Muscle of leg (tissue), 11 donors: ENCODE data around the gene PLA2G5. TPM values are rescaled to one million over a fixed set of nuclear protein-coding genes. Genes with fewer than 3 reads are reported as not detected.

Experiments used
- DNase-seq: peaks from one replicate; pipeline ENCODE4 v3.0.0; 2013
- H3K27ac ChIP-seq: one replicate; pipeline ENCODE4 v1.5.1; 2013; ENCODE audit warnings: mild to moderate bottlenecking, low read length, control low read depth
- H3K27me3 ChIP-seq: one replicate; pipeline ENCODE4 v1.6.1; 2013; ENCODE audit warnings: low read length; ENCODE audit not compliant: control insufficient read depth, insufficient read depth
- H3K36me3 ChIP-seq: one replicate; pipeline ENCODE4 v1.6.1; 2013; ENCODE audit warnings: low read length; ENCODE audit not compliant: control insufficient read depth, insufficient read depth
- H3K4me1 ChIP-seq: one replicate; pipeline ENCODE4 v1.6.1; 2013; ENCODE audit warnings: low read length; ENCODE audit not compliant: control insufficient read depth, insufficient read depth
- H3K4me3 ChIP-seq: one replicate; pipeline ENCODE4 v1.5.1; 2013; ENCODE audit warnings: low read length, control low read depth
- H3K9me3 ChIP-seq: replicated peaks from 2 replicates; pipeline ENCODE4 v1.6.1; 2013; ENCODE audit warnings: low read depth, low read length; ENCODE audit not compliant: control insufficient read depth
- WGBS: methylation state at CpG from one replicate; pipeline ENCODE4 v1.1.5; 2013; ENCODE audit warnings: missing lambda C conversion rate; ENCODE audit not compliant: insufficient coverage; 5-methylcytosine and 5-hydroxymethylcytosine counted together
- polyA plus RNA-seq, 8 donors: library from polyadenylated mRNA; unstranded; fragments of 120-200 nt; gene quantifications; one replicate each; pipeline versions ENCODE4 v1.2.1 to v1.2.3, GENCODE V29; 2013; ENCODE audit warnings: inconsistent platforms in 1 of 8, low replicate concordance in 1 of 8; ENCODE audit not compliant: insufficient read length in 8 of 8, insufficient read depth in 1 of 8
- total RNA-seq: library from RNA; stranded (reverse); fragments of 120-200 nt; gene quantifications from one replicate; pipeline ENCODE4 v1.2.4, GENCODE V29; 2013

PLA2G5 gene
- total and polyA plus RNA-seq, 9 donors = 0.10 to 0.28 (median 0.26) TPM; not detected in 4

GRCh38 chr1:20061866-20062265 is 8.1 kb upstream of the PLA2G5 start:
- Histone ChIP-seq H3K4me1 (no peaks in the 10 kb centered on the region), H3K36me3 (no peaks in the 10 kb centered on the region), H3K4me3 (no peak overlapping the region), H3K27me3 (no peaks in the 10 kb centered on the region), H3K9me3 (no peaks in the 10 kb centered on the region), H3K27ac (no peak overlapping the region)
- no peak for DNase-seq
- 93% methylated on average over 2 of the region's 4 CpGs for WGBS

GRCh38 chr1:20063861-20064292 is 6.1 kb upstream of the PLA2G5 start:
- Histone ChIP-seq H3K27me3 (no peaks in the 10 kb centered on the region), H3K4me3 (no peak overlapping the region), H3K9me3 (no peaks in the 10 kb centered on the region), H3K4me1 (no peaks in the 10 kb centered on the region), H3K36me3 (no peaks in the 10 kb centered on the region), H3K27ac (no peak overlapping the region)
- no peak for DNase-seq
- 100% methylated on average over 1 of the region's 2 CpGs for WGBS

- H3K4me1 ChIP-seq = peaks cover 8% of the 10 kb centered on the region
Measured at GRCh38 chr1:20068722-20069121, 1.3 kb upstream of the PLA2G5 start.

GRCh38 chr1:20070357-20070756 is 363 bp downstream of the PLA2G5 start:
- H3K4me1 ChIP-seq = peaks cover 8% of the 10 kb centered on the region
- DNase-seq = no peak
- H3K4me3 ChIP-seq = no peak overlapping the region
- peaks cover 3% of the 10 kb centered on the region for H3K27me3 ChIP-seq
- H3K27ac ChIP-seq = no peak overlapping the region
- H3K36me3 ChIP-seq = no peaks in the 10 kb centered on the region
- no peaks in the 10 kb centered on the region for H3K9me3 ChIP-seq
- WGBS = 89% methylated on average over 7 of the region's 10 CpGs

More at GRCh38 chr1:20068722-20069121, 1.3 kb upstream of the PLA2G5 start:
- 100% methylated on average over 2 of the region's 7 CpGs for WGBS
- Histone ChIP-seq H3K9me3 (no peaks in the 10 kb centered on the region), H3K27ac (no peak overlapping the region), H3K27me3 (no peaks in the 10 kb centered on the region), H3K4me3 (no peak overlapping the region), H3K36me3 (no peaks in the 10 kb centered on the region)
- DNase-seq = no peak

- Histone ChIP-seq H3K27ac (no peak overlapping the region), H3K4me3 (no peak overlapping the region), H3K4me1 (peaks cover 8% of the 10 kb centered on the region), H3K36me3 (no peaks in the 10 kb centered on the region), H3K27me3 (peaks cover 3% of the 10 kb centered on the region), H3K9me3 (no peaks in the 10 kb centered on the region)
- 76% methylated on average over 6 of the region's 6 CpGs for WGBS
- DNase-seq = no peak
Measured at GRCh38 chr1:20071416-20071815, 1.4 kb downstream of the PLA2G5 start.

GRCh38 chr1:20072771-20073170 is 2.8 kb downstream of the PLA2G5 start:
- 75% methylated on average over 7 of the region's 7 CpGs for WGBS
- Histone ChIP-seq H3K36me3 (no peaks in the 10 kb centered on the region), H3K27me3 (peaks cover 4% of the 10 kb centered on the region), H3K4me3 (no peak overlapping the region), H3K4me1 (peaks cover 8% of the 10 kb centered on the region), H3K9me3 (no peaks in the 10 kb centered on the region), H3K27ac (no peak overlapping the region)
- DNase-seq = no peak

- Histone ChIP-seq H3K36me3 (no peaks in the 10 kb centered on the region), H3K4me3 (no peak overlapping the region), H3K9me3 (no peaks in the 10 kb centered on the region), H3K27me3 (peaks cover 6% of the 10 kb centered on the region), H3K4me1 (peaks cover 8% of the 10 kb centered on the region), H3K27ac (no peak overlapping the region)
- DNase-seq = no peak
- 100% methylated on average over 1 of the region's 2 CpGs for whole genome bisulfite sequencing
Measured at GRCh38 chr1:20073256-20073655, 3.3 kb downstream of the PLA2G5 start.

GRCh38 chr1:20074055-20074724 is 4.2 kb downstream of the PLA2G5 start:
- H3K4me1 ChIP-seq = peaks cover 8% of the 10 kb centered on the region
- H3K27me3 ChIP-seq = peaks cover 6% of the 10 kb centered on the region
- no peak overlapping the region for H3K27ac ChIP-seq
- 71% methylated on average over 6 of the region's 11 CpGs for WGBS
- no peak for DNase-seq
- H3K4me3 ChIP-seq = no peak overlapping the region
- no peaks in the 10 kb centered on the region for H3K36me3 ChIP-seq
- H3K9me3 ChIP-seq = no peaks in the 10 kb centered on the region

GRCh38 chr1:20074725-20075171 is 4.8 kb downstream of the PLA2G5 start:
- DNase-seq = no peak
- no peaks in the 10 kb centered on the region for H3K36me3 ChIP-seq
- no peak overlapping the region for H3K27ac ChIP-seq
- peaks cover 7% of the 10 kb centered on the region for H3K4me1 ChIP-seq
- H3K9me3 ChIP-seq = no peaks in the 10 kb centered on the region
- peaks cover 6% of the 10 kb centered on the region for H3K27me3 ChIP-seq
- 67% methylated on average over 6 of the region's 8 CpGs for WGBS
- no peak overlapping the region for H3K4me3 ChIP-seq

- no peak for DNase-seq
- 78% methylated on average over 1 of the region's 2 CpGs for WGBS
- H3K9me3 ChIP-seq = no peaks in the 10 kb centered on the region
- H3K4me3 ChIP-seq = no peak overlapping the region
- peaks cover 1% of the 10 kb centered on the region for H3K4me1 ChIP-seq
- H3K27me3 ChIP-seq = peaks cover 6% of the 10 kb centered on the region
- no peaks in the 10 kb centered on the region for H3K36me3 ChIP-seq
- H3K27ac ChIP-seq = no peak overlapping the region
Measured at GRCh38 chr1:20075345-20075744, 5.4 kb downstream of the PLA2G5 start.
